GM12891 (cell line): ENCODE results near the gene GOLGA8T.
"Not testable (repeated sequence)": the region's sequence is repeated elsewhere in the genome, so short reads cannot be mapped to it uniquely, and the experiment has no call there.

Experiments used
- POLR2A ChIP-seq: IDR thresholded peaks from 2 replicates; pipeline ENCODE4 v1.6.1; 2011; ENCODE audit warnings: low read depth, low read length, control low read depth
- POLR2AphosphoS5 ChIP-seq: IDR thresholded peaks from 2 replicates; pipeline ENCODE4 v1.6.1; 2011; ENCODE audit warnings: low read depth, low read length, control low read depth

DNA sequence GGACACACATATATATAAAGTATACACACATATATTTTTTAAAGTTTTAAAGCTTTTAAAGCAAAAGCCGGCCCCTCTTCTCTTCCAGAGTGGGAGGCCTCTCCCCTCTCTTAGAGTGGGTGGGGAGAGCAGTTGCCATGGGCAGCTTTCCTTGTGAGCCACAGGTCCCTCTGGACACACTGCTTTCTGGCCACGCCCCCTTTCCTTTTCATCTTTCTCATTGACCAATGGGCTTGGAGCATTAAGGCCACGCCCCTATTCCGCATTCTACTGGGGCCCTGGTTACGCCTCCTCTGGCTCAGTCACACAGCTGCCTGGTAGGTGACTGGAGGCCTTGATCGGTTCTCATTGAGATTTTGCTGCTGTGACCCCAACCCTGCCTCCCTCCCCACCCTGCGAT lies at the start of gene GOLGA8T:
- TF ChIP-seq POLR2A, POLR2AphosphoS5: not testable (repeated sequence)
